Uterus (tissue), 4 donors: Measurements from ENCODE around the gene FAM53B. TPM values are rescaled to one million over a fixed set of nuclear protein-coding genes. Genes with fewer than 3 reads are reported as not detected.

Source experiments
- DNase-seq, 2 donors: peaks; one replicate each; pipeline ENCODE4 v3.0.0-alpha.2; 2019 to 2020
- H3K27ac ChIP-seq, 2 donors: fragments of 200-600 bp; sonication (generic); 1 replicate in 1 of 2; 2 replicates in 1 of 2; pipeline ENCODE4 v1.5.1; 2016 to 2018
- H3K27me3 ChIP-seq, 2 donors: fragments of 200-600 bp; sonication (generic); one replicate each; pipeline ENCODE4 v1.5.1; 2018 to 2019; ENCODE audit warnings: control low read depth in 1 of 2
- H3K36me3 ChIP-seq, 2 donors: fragments of 200-600 bp; sonication (generic); one replicate each; pipeline ENCODE4 v1.5.1; 2019; ENCODE audit warnings: control low read depth in 1 of 2
- H3K4me1 ChIP-seq, 2 donors: fragments of 200-600 bp; sonication (generic); one replicate each; pipeline ENCODE4 v1.5.1; 2018 to 2019; ENCODE audit warnings: control low read depth in 1 of 2
- H3K4me3 ChIP-seq, 2 donors: fragments of 200-600 bp; sonication (generic); 1 replicate in 1 of 2; 2 replicates in 1 of 2; pipeline ENCODE4 v1.5.1; 2018 to 2019; ENCODE audit warnings: mild to moderate bottlenecking in 1 of 2
- H3K9me3 ChIP-seq, 2 donors: fragments of 200-600 bp; sonication (generic); one replicate each; pipeline ENCODE4 v1.5.1; 2019; ENCODE audit warnings: control low read depth in 1 of 2
- POLR2A ChIP-seq, 2 donors: fragments of 450-650 bp; IDR thresholded peaks; one replicate each; pipeline ENCODE4 v1.6.1; 2016; ENCODE audit warnings: antibody characterized with exemption in 2 of 2, mild to moderate bottlenecking in 1 of 2, moderate library complexity in 1 of 2
- intact Hi-C: fragments of 100-400 bp; cut with DNase I; formaldehyde crosslinking; loops from one replicate; pipeline ENCODE4 v1.15.1; 2023; ENCODE audit warnings: low total_unique reads
- total RNA-seq, 4 donors: library from RNA; depleted of rRNA in 3 of 4; stranded (reverse); fragments of >200 nt in 3 of 4; gene quantifications; one replicate each; pipeline versions ENCODE4 v1.1.0 to v1.2.4, GENCODE V29; 2014 to 2023
- TF ChIP-seq, protein P1 (sequence below), 4 experiments: fragments of 200-600 bp in 2 of 4; fragments of 450-650 bp in 2 of 4; sonication (generic) in 2 of 4; IDR thresholded peaks; one replicate each; pipeline ENCODE4 v1.5.1; 2016 to 2019; ENCODE audit warnings: antibody characterized with exemption in 4 of 4, mild to moderate bottlenecking in 2 of 4, moderate library complexity in 1 of 4
- donor health status: DM: yes; HTN: yes; CAD: no.

The FAM53B gene
- total RNA-seq, 4 donors from 2014 or later: 10.9 to 94.3 (median 67.8) TPM

DNA sequence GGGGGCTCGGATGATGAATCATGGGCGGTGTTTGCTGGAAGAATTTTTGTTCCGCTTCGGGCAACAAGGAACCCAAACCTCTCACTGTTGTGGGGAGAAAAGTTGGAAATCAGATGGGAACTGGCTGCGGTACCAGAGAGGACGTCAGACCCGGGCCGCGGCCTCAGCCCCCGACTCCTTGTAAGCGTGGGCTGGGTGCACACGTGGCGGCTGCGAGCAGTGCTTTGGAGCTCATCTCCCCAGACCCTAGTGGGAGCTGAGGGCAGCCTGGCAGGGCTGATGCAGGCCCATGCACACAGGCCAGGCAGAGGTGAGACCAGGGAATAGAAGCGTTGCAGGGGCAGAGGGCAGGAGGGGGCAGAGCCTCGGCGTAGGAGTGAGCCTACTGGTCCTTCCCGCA is 136.5 kb downstream of the FAM53B start:
- no peaks in the 10 kb centered on the region for H3K36me3 ChIP-seq
- TF ChIP-seq, protein P1, sequence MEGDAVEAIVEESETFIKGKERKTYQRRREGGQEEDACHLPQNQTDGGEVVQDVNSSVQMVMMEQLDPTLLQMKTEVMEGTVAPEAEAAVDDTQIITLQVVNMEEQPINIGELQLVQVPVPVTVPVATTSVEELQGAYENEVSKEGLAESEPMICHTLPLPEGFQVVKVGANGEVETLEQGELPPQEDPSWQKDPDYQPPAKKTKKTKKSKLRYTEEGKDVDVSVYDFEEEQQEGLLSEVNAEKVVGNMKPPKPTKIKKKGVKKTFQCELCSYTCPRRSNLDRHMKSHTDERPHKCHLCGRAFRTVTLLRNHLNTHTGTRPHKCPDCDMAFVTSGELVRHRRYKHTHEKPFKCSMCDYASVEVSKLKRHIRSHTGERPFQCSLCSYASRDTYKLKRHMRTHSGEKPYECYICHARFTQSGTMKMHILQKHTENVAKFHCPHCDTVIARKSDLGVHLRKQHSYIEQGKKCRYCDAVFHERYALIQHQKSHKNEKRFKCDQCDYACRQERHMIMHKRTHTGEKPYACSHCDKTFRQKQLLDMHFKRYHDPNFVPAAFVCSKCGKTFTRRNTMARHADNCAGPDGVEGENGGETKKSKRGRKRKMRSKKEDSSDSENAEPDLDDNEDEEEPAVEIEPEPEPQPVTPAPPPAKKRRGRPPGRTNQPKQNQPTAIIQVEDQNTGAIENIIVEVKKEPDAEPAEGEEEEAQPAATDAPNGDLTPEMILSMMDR (IDR thresholded peaks at IDR 0.05): no peak
- TF ChIP-seq POLR2A (IDR thresholded peaks at IDR 0.05): no peak
- no peaks in the 10 kb centered on the region for H3K4me1 ChIP-seq
- no peak overlapping the region for H3K4me3 ChIP-seq
- no peaks in the 10 kb centered on the region for H3K27me3 ChIP-seq
- no peaks in the 10 kb centered on the region for H3K9me3 ChIP-seq
- H3K27ac ChIP-seq: no peak overlapping the region
- no peak for DNase-seq
- intact Hi-C loops: no loop called here

DNA sequence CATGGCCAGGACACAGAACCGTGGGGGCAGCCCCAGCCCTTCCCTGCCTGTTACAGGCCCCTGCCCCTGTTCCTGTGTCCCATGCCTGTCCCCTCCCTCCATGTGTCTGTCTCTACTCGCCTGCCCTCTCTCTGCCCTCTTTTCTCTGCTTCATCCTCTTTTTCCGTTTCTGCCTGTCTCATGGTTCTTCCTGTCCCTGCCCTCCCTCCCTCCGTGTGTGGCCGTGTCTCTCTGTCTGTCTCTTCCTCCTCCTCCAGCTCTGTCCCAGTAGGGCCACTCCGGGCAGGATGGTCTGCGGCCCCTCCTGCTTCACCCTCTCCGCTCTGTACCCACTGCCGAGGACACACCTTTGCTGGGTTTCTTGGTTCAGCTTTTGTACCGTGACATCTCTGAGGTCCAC is 137.4 kb downstream of the FAM53B start:
- Histone ChIP-seq H3K4me3 (no peak overlapping the region), H3K9me3 (no peaks in the 10 kb centered on the region), H3K36me3 (no peaks in the 10 kb centered on the region), H3K27ac (no peak overlapping the region), H3K27me3 (no peaks in the 10 kb centered on the region), H3K4me1 (no peaks in the 10 kb centered on the region)
- DNase-seq: no peak
- no peak for TF ChIP-seq POLR2A (IDR thresholded peaks at IDR 0.05)
- TF ChIP-seq, protein P1 (IDR thresholded peaks at IDR 0.05): no peak
- intact Hi-C loops: no loop called here

DNA sequence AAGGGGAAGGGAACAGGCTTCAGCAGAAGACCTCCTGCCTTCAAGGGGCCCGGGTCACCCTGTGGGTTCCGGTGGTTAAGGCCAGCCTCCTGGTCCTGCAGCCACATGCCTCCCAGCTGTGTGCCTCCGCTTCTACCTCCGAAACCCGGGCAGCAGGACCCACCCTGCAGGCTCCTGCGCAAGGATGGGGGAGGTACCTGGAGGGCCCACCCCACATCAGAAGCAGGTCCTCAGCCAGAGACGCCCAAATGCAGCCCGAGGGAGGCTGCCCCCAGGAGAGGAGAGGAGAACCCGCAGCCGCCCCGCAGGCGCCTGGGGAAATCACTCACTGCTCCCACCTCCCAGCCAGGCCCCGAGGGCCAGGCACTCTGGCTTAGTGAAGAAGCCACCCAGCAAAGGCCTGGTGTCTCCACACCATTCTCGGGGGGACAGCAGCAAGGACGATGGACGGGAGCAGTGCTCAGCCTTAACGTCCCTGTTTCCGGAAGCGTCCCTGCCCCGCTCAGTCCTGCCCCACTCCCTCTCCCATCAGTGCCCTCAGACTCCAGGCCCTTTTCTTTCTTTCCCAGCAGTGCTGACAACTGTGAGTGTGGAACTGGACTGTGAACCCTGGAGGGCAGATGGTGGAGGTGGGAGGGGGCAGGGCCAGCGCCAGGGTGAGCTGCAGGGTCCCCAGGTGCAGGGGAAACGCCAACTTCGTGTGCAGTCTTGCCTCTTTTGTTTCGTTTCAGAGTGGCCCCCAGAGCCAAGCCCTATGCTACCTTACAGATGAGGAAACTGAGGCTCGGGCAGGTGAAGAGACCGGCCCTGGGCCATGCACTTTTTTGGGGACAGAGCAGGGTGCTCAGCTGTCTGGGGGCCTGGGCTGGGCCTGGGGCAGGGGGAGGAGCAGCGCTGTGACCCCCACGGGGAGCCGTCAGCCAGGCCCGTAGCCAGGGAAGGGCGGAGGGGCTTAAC is 138.0 kb downstream of the FAM53B start:
- Histone ChIP-seq H3K4me1 (no peaks in the 10 kb centered on the region), H3K9me3 (no peaks in the 10 kb centered on the region), H3K27ac (no peak overlapping the region), H3K27me3 (no peaks in the 10 kb centered on the region), H3K4me3 (no peak overlapping the region), H3K36me3 (no peaks in the 10 kb centered on the region)
- TF ChIP-seq POLR2A (IDR thresholded peaks at IDR 0.05): no peak
- TF ChIP-seq, protein P1 (IDR thresholded peaks at IDR 0.05): no peak
- intact Hi-C loops: no loop called here
- DNase-seq: no peak

GRCh38 chr10:124605481-124605855 is 138.7 kb downstream of the FAM53B start:
- intact Hi-C loops: no loop called here
- Histone ChIP-seq H3K4me3 (no peak overlapping the region), H3K36me3 (no peaks in the 10 kb centered on the region), H3K9me3 (no peaks in the 10 kb centered on the region), H3K4me1 (no peaks in the 10 kb centered on the region), H3K27me3 (no peaks in the 10 kb centered on the region), H3K27ac (no peak overlapping the region)
- DNase-seq: no peak
- no peak for TF ChIP-seq POLR2A (IDR thresholded peaks at IDR 0.05)
- TF ChIP-seq, protein P1 (IDR thresholded peaks at IDR 0.05): no peak

GRCh38 chr10:124605001-124605370 is 139.2 kb downstream of the FAM53B start:
- no peaks in the 10 kb centered on the region for H3K9me3 ChIP-seq
- no peaks in the 10 kb centered on the region for H3K27me3 ChIP-seq
- no peak overlapping the region for H3K4me3 ChIP-seq
- TF ChIP-seq, protein P1 (IDR thresholded peaks at IDR 0.05): no peak
- TF ChIP-seq POLR2A (IDR thresholded peaks at IDR 0.05): no peak
- intact Hi-C loops: no loop called here
- no peak for DNase-seq
- H3K27ac ChIP-seq: no peak overlapping the region
- no peaks in the 10 kb centered on the region for H3K36me3 ChIP-seq
- no peaks in the 10 kb centered on the region for H3K4me1 ChIP-seq
